ENCODE measurements around the gene CRIM1.

Gene CRIM1

DNA sequence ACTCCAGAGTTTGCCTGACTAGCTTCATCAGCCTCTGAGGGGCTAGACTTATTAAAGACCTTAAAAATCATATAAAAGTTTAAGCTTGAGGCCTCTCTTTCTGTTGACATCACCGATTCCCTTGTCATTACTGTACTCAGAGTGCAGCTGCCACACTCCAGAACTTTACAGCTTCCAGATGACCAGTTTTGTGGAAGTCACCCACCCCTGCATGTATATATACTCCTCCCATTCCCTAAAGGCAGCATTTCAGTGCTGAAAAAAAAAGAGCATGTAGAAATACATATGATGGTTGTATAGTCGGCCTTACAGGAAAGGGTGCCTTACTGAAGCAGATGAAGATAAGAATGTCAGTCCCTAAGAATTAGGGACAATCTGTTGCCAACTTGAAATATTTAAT lies 125.1 kb downstream of the CRIM1 start:
- no peak for DNase-seq (ENCODE audit: low read depth in 3 of 3, low spot score in 1 of 3)

DNA sequence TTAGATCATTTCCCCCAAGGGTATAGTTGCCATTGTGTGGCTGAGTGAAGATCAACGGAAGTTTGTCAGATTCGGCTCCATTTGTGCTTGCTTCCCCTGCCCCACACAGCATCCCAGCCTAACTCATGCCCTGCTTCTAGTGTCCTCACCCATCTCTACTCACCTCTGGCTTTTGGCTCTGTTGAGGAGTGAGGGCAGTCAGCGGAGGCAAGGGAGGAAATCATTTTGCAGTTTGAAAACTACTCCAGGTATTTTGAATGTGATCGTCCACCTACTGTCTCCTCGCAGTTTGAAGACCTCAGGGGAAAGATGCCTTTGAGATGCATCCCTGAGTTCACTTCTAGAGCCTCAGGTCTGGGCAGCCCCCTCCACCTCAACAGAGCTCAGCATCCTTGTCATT lies 126.1 kb downstream of the CRIM1 start:
- DNase-seq (ENCODE audit: low read depth in 3 of 3, low spot score in 1 of 3), result no peak

DNA sequence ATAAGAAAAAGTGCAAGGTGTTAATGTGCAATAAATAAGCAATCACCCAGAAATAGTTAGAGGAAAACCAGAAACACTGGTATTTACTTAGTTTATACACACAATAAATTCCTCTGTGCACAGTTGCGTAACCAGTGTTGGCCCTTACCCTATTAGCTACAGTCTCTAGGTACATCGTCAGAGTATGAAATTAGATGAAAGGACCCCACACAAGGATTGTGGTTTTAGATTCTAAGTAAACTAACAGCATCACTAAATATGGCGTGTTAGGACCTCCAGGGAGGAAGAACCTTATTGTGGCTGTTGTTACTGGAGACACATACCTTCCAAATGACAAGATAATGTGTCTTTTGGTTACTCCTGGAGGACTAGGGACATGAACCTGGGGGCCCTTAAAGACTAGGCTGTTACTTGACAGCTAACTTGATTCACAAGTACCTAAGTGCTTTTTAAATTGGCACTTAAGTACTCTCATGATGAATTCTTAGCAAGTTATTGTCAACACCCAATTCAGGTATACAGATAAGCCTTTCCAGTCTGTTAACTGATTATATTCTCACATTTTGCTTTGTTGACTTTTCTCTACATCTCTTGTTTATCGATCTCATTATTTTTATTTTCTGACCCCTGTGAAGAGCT lies 127.1 kb downstream of the CRIM1 start:
- no peak for DNase-seq (ENCODE audit: low read depth in 3 of 3, low spot score in 1 of 3)

DNA sequence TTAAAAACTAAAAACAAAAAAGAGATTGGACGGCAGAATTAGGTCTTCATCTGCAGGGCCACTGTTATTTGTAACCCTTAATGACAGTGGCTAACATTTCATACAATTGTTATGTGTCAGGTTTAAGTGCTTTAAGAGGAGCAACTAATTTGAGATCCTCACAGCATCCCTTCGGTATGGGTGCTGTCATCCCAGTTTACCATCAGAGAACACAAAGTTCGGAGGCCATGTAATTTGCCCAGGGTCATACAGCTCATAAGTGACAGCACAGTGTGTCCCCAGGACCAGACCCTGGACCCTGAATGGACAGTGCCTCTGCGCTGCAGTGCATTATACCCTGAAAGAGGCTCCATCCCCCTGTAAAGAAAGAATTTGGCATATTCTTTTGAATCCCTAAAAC lies 127.7 kb downstream of the CRIM1 start:
- DNase-seq (ENCODE audit: low read depth in 3 of 3, low spot score in 1 of 3), result no peak

GRCh38 chr2:36484454-36484853 lies 128.9 kb downstream of the CRIM1 start:
- DNase-seq (ENCODE audit: low read depth in 3 of 3, low spot score in 1 of 3), result no peak

DNA sequence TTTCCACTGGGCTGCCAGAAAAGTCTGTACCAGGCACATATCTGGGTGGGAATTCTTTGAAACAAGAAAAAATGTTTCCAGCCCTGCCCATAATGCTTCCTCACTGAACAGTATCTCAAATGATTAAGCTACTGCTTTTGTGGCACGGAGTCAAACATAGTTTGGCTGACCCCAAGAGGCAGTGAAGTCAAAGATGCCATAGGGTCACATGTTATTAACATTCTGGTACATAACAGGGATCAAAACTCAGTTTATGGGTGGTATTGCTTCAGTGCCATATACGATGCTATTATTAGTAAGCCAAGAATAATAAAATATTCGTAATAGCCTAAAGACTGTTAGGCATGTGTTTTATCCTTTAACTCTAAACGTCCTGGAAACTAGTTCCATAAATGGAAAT lies 129.9 kb downstream of the CRIM1 start:
- DNase-seq (ENCODE audit: low read depth in 3 of 3, low spot score in 1 of 3), result no peak

DNA sequence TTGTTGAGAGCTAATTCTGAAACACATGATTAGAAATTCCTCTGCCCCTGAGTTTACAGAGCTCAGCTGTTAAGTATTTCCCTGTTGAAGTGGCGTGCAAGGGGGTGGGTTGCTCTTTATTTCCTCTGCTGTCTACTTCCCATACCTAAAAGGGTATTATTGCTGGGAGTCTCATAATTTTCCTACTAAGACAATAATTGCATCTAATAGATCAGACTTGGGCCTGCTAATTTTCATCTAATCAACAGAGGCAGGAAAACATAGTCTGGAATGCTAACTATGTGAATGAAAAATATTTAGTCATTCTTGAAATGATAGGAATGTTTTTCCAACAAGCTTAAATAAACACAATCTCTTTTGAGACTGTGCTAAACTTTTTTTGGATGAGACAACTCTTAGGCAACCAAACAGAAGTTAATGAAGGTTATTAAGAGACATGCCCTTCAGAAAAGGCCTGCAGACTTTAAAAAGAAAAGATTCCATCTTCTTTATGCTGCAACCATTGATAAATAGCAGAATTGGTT lies 131.0 kb downstream of the CRIM1 start:
- no peak for DNase-seq (ENCODE audit: low read depth in 3 of 3, low spot score in 1 of 3)

- no peak for DNase-seq (ENCODE audit: low read depth in 3 of 3, low spot score in 1 of 3)
These were observed 132.4 kb downstream of the CRIM1 start for GRCh38 chr2:36487947-36488346.

DNA sequence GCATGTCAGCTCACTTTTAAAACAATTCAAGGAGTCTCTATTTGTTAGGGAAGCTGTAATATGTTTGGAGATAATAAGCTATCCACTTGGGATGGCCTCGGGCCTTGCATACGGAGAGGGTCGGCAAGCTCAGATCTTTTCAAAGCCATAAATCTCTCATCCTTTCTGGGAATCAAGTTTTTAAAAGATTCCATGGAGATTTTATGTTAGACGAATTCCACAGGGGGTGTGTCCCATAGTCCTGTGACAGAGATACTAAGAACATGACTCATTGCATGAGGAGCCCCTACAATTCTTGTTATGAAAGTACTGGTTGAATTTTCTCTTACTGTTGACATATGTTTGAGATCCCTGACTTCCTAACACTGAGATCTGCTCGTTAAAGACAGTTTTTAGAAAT lies 133.7 kb downstream of the CRIM1 start:
- no peak for DNase-seq (ENCODE audit: low read depth in 3 of 3, low spot score in 1 of 3)

DNA sequence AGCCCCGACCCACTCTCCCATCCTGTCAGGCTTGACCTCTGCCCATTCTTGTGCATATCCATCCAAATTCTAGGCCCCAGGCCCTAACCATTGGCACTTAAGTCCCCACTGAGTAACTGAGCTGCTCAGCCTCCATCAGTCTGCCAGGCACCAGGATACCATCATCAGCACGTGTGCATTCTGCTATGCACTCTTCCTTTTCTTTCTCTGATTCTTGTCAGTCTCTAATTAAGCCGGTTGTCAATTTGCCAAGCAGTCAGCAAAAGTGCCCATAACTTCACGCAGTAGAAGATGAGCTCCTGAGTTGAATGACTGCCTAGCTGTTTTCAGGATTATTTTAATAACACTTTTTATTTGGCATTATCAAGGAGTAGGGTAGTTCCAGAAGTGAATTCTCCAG lies 135.2 kb downstream of the CRIM1 start:
- no peak for DNase-seq (ENCODE audit: low read depth in 3 of 3, low spot score in 1 of 3)

GRCh38 chr2:36492216-36492945 lies 136.8 kb downstream of the CRIM1 start:
- DNase-seq (ENCODE audit: low read depth in 3 of 3, low spot score in 1 of 3), result no peak

DNA sequence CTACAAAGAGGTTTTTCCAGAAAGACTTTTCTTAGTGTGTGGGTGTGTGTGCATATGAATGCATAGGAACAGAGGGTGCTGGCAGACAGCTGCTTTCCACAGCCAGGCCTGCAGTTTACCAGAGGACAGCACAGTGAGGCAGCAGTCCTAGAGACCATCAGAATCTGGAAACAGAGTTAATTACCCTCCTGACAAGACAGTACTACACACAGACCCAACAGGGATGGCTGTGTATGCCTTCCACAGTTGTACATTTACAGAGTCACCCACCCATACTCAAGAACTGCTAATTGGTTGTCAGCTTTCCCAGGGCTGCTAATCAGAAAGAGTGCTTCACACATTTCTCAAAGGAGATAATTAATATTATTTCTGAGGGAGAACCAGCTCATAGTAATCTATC lies 137.7 kb downstream of the CRIM1 start:
- DNase-seq (ENCODE audit: low read depth in 3 of 3, low spot score in 1 of 3), result no peak

GRCh38 chr2:36497570-36498163 lies 142.1 kb downstream of the CRIM1 start:
- no peak for DNase-seq (ENCODE audit: low read depth in 3 of 3, low spot score in 1 of 3)

DNA sequence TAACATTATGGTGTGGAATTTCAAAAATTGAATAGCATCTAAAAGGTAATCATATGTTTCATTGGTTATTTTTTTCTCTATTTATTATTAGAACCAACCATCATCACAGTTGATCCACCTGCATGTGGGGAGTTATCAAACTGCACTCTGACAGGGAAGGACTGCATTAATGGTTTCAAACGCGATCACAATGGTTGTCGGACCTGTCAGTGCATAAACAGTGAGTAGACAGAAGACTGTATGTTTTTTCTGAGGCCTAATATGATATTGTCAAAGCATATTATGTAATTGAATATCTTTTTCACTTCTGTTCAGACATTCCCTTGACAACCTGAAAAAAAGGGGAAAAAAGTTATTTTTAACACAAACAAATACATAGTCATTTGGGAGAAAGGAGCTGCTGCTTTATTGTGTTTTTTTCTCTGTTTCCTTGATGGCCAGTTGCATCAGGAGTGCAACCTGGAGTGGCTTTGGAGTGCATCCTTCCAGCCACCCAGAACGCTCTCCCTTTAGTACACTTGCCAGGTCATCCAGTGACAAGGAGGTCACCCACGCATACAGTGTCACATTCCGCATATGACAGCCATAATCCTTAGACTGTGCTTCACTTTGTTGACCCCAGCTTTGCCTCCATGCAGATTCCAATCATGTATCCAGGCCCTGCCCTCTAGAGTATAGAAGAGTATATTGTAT lies 143.7 kb downstream of the CRIM1 start:
- no peak for DNase-seq (ENCODE audit: low read depth in 3 of 3, low spot score in 1 of 3)

DNA sequence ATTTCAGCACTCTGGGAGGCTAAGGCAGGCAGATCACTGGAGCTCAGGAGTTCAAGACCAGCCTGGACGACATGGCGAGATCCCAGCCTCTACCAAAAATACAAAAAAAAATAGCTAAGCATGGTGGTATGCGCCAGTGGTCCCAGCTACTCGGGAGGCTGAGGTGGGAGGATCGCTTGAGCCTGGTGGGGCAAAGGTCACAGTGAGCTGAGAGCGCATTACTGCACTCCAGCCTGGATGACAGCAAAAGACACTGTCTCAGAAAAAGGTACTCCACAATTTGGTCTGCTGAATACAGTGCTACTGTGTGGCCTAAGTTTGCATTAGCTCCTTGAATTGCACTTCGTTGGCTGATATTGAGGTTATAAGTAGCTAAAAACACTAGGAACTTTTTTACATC lies 144.5 kb downstream of the CRIM1 start:
- no peak for DNase-seq (ENCODE audit: low read depth in 3 of 3, low spot score in 1 of 3)

GRCh38 chr2:36502081-36502480 lies 146.5 kb downstream of the CRIM1 start:
- no peak for DNase-seq (ENCODE audit: low read depth in 3 of 3, low spot score in 1 of 3)

- DNase-seq (ENCODE audit: low read depth in 3 of 3, low spot score in 1 of 3), result no peak
These were observed 151.8 kb downstream of the CRIM1 start for GRCh38 chr2:36507408-36507812.

- DNase-seq (ENCODE audit: low read depth in 3 of 3, low spot score in 1 of 3), result no peak
These were observed 153.5 kb downstream of the CRIM1 start for GRCh38 chr2:36509075-36509474.

GRCh38 chr2:36511858-36512603 lies 156.5 kb downstream of the CRIM1 start:
- DNase-seq (ENCODE audit: low read depth in 3 of 3, low spot score in 1 of 3), result no peak

DNA sequence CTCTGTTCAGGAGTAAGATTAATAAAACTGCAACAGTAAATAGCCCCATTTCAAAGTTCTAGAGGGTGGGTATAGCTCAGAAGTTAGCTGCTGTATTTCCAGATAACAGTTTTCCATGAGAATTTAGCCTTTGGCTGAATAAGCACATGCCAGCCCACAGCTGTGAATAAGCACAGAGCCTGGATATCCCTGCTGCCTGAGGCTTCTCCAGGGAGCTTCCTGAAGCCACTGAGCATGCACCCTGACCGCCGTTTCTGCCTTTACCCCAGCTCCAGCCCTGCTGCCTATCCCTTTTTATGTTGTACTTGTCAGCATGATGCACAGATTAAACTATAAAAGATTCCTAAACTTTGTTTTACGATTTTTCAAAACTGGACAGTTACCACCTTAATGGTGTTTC lies 157.1 kb downstream of the CRIM1 start:
- DNase-seq (ENCODE audit: low read depth in 3 of 3, low spot score in 1 of 3), result no peak

GRCh38 chr2:36513661-36514060 lies 158.1 kb downstream of the CRIM1 start:
- DNase-seq (ENCODE audit: low read depth in 3 of 3, low spot score in 1 of 3), result no peak
